CD4-positive, alpha-beta T cell (primary cell): ENCODE results near the gene RC3H2. TPM values are rescaled to one million over a fixed set of nuclear protein-coding genes. Genes with fewer than 3 reads are reported as not detected.
A peak's percentile ranks its signal among the peaks of the same experiment; 100 is the strongest.
"Not testable (repeated sequence)": the region's sequence is repeated elsewhere in the genome, so short reads cannot be mapped to it uniquely, and the experiment has no call there.

Experiments used
- ATAC-seq: fragments of 200-7000 bp; cut with Tn5 transposase; one replicate; pipeline ENCODE4 v1.10.0; 2022; ENCODE audit warnings: mild to moderate bottlenecking; ENCODE audit not compliant: poor library complexity
- CTCF ChIA-PET: fragments of 350-600 bp; sonication (Branson Sonifier 250); formaldehyde crosslinking; loops from one replicate; lab custom pipeline; 2021; ENCODE audit warnings: antibody characterized with exemption, inconsistent platforms; lab: Charles Lee
- POLR2A ChIA-PET: fragments of 350-600 bp; sonication (Branson Sonifier 250); formaldehyde crosslinking; loops from one replicate; lab custom pipeline; 2021; ENCODE audit warnings: antibody characterized with exemption, inconsistent platforms; lab: Charles Lee
- DNase-seq, 14 experiments: peaks; one replicate each; pipeline ENCODE4 v3.0.0-alpha.2; 2013 to 2020; ENCODE audit warnings: mixed read lengths in 2 of 14
- H3K27ac ChIP-seq, 2 donors: one replicate each; pipeline versions ENCODE4 v1.5.1 to v1.7.0; 2013; ENCODE audit warnings: low read length in 2 of 2, low read depth in 1 of 2, mild to moderate bottlenecking in 1 of 2
- H3K27me3 ChIP-seq, 2 experiments: 1 replicate in 1 of 2; 2 replicates in 1 of 2; pipeline versions ENCODE4 v1.6.1 to v1.7.0; 2013; ENCODE audit warnings: low read length in 2 of 2, control low read depth in 1 of 2, mild to moderate bottlenecking in 1 of 2, moderate library complexity in 1 of 2; ENCODE audit not compliant: insufficient read depth in 2 of 2, control insufficient read depth in 1 of 2
- H3K36me3 ChIP-seq: one replicate; pipeline ENCODE4 v1.6.1; 2013; ENCODE audit warnings: low read length, control low read depth; ENCODE audit not compliant: insufficient read depth
- H3K4me1 ChIP-seq: one replicate; pipeline ENCODE4 v1.6.1; 2013; ENCODE audit warnings: low read length, control low read depth; ENCODE audit not compliant: insufficient read depth
- H3K4me3 ChIP-seq: one replicate; pipeline ENCODE4 v1.5.1; 2013; ENCODE audit warnings: mild to moderate bottlenecking, low read length, moderate library complexity
- H3K9me3 ChIP-seq, 2 experiments: 1 replicate in 1 of 2; 2 replicates in 1 of 2; pipeline versions ENCODE4 v1.6.1 to v1.7.0; 2013; ENCODE audit warnings: low read length in 2 of 2, mild to moderate bottlenecking in 2 of 2, control low read depth in 1 of 2, moderate library complexity in 1 of 2; ENCODE audit not compliant: control insufficient read depth in 1 of 2, insufficient read depth in 1 of 2
- H3K27ac Mint-ChIP-seq: one replicate; pipeline ENCODE4 v1.8.0; 2020; ENCODE audit warnings: mixed read lengths
- H3K27me3 Mint-ChIP-seq: one replicate; pipeline ENCODE4 v1.8.0; 2021; ENCODE audit warnings: mixed read lengths
- H3K36me3 Mint-ChIP-seq: one replicate; pipeline ENCODE4 v1.8.0; 2021; ENCODE audit warnings: low read depth, mixed read lengths
- H3K4me1 Mint-ChIP-seq: one replicate; pipeline ENCODE4 v1.8.0; 2021; ENCODE audit warnings: low read depth, mixed read lengths
- H3K4me3 Mint-ChIP-seq: one replicate; pipeline ENCODE4 v1.8.0; 2020; ENCODE audit warnings: mild to moderate bottlenecking, mixed read lengths
- H3K9me3 Mint-ChIP-seq: one replicate; pipeline ENCODE4 v1.8.0; 2020; ENCODE audit warnings: mixed read lengths
- intact Hi-C, 2 experiments: fragments of 100-400 bp; cut with DNase I in 1 of 2; cut with micrococcal nuclease in 1 of 2; formaldehyde crosslinking; loops; one replicate each; pipeline versions ENCODE4 v1.15.1 to v1.9.0; 2023 to 2025; cut with DNase I, micrococcal nuclease
- total RNA-seq, 174 experiments: library from RNA in 2 of 174; stranded (reverse) in 2 of 174; gene quantifications; one replicate each; pipeline ENCODE4 v1.2.3 and lab custom pipeline; 2021 to 2026
- TF ChIP-seq, protein P1 (sequence below): fragments of 200-600 bp; IDR thresholded peaks from one replicate; pipeline ENCODE4 v1.8.0; 2022; ENCODE audit warnings: antibody characterized with exemption, mild to moderate bottlenecking

The RC3H2 gene
- total RNA-seq, 2 experiments from 2014 or later, result 85.2 to 86.8 TPM

DNA sequence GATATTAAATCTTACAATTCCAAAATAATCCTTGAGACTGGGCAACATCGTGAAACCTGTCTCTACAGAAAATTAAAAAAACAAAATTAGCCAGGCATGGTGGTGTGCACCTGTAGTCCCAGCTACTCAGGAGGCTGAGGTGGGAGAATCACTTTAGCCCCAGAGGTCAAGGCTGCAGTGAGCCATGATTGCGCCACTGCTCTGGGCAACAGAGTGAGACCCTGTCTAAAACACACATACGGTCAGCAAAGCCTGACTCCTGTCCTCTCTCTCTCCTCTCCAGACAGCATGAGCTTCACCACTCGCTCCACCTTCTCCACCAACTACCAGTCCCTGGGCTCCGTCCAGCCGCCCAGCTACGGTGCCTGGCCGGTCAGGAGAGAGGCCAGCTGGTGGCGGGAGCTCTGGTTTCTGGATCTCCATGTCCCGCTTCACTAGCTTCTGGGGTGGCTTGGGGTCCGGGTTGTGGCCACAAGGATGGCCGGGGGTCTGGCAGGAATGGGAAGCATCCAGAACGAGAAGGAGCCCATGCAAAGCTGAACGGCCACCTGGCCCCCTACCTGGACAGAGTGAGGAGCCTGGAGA is 67.8 kb downstream of the RC3H2 start:
- TF ChIP-seq, protein P1, sequence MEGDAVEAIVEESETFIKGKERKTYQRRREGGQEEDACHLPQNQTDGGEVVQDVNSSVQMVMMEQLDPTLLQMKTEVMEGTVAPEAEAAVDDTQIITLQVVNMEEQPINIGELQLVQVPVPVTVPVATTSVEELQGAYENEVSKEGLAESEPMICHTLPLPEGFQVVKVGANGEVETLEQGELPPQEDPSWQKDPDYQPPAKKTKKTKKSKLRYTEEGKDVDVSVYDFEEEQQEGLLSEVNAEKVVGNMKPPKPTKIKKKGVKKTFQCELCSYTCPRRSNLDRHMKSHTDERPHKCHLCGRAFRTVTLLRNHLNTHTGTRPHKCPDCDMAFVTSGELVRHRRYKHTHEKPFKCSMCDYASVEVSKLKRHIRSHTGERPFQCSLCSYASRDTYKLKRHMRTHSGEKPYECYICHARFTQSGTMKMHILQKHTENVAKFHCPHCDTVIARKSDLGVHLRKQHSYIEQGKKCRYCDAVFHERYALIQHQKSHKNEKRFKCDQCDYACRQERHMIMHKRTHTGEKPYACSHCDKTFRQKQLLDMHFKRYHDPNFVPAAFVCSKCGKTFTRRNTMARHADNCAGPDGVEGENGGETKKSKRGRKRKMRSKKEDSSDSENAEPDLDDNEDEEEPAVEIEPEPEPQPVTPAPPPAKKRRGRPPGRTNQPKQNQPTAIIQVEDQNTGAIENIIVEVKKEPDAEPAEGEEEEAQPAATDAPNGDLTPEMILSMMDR, result no peak
- peaks cover 14% of the 10 kb centered on the region for H3K4me1 ChIP-seq
- H3K4me1 Mint-ChIP-seq, result peaks cover 17% of the 10 kb centered on the region
- no peak overlapping the region for H3K27ac Mint-ChIP-seq
- no peak for DNase-seq
- no peaks in the 10 kb centered on the region for H3K36me3 Mint-ChIP-seq
- no peak for ATAC-seq
- H3K27ac ChIP-seq, result no peak overlapping the region
- no peaks in the 10 kb centered on the region for H3K27me3 ChIP-seq
- peaks cover 0 to 5% of the 10 kb centered on the region in 2 experiments for H3K9me3 ChIP-seq
- intact Hi-C loops, result no loop called here
- H3K4me3 Mint-ChIP-seq, result no peak overlapping the region
- no peaks in the 10 kb centered on the region for H3K36me3 ChIP-seq
- no peaks in the 10 kb centered on the region for H3K9me3 Mint-ChIP-seq
- ChIA-PET CTCF (no interaction called here), POLR2A (interaction anchor here (1.0 kb wide), 1 partner anchor 9 kb away, joined by 3 read pairs; the partner anchor contains the start of gene PDCL)
- H3K4me3 ChIP-seq, result no peak overlapping the region
- no peaks in the 10 kb centered on the region for H3K27me3 Mint-ChIP-seq

DNA sequence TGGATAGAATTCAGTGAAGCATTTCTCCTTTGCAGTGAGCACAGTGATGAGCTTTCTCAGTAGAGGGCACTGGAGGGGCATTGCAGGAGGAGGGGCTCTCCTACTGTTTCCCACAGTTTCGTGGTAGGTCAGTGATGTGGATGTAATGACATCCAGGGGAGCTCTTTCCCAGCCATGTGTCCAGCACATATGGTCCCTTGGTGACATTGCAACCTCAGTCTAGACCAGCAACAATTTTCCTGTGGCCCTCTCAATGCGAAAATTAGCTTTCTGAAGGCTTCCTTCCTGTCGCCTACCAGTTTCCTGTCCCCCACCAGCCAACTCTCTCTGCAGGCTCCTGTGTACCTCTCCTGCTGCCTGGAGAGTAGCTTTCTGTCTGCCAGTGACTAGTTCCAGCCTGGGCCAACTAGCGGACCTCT is 69.8 kb downstream of the RC3H2 start:
- Histone ChIP-seq H3K4me1 (peaks cover 14% of the 10 kb centered on the region), H3K27ac (no peak overlapping the region), H3K36me3 (no peaks in the 10 kb centered on the region), H3K4me3 (peak overlapping the region; percentile 34), H3K27me3 (no peaks in the 10 kb centered on the region), H3K9me3 (peaks cover 0 to 5% of the 10 kb centered on the region in 2 experiments)
- ChIA-PET CTCF (interaction anchor here (0.6 to 1.8 kb wide), 8 partner anchors 9 to 742 kb away, joined by 3 to 8 read pairs (median 4); no protein-coding TSS in a partner anchor), POLR2A (interaction anchor here (0.8 to 2.2 kb wide), 7 partner anchors 9 to 105 kb away, joined by 3 to 15 read pairs (median 5); partner anchors contain the start of genes RABGAP1 and RC3H2)
- intact Hi-C loops, result no loop called here
- H3K4me3 Mint-ChIP-seq, result peak overlapping the region; percentile 63
- H3K9me3 Mint-ChIP-seq, result no peaks in the 10 kb centered on the region
- TF ChIP-seq, protein P1, result peak; percentile 32
- H3K36me3 Mint-ChIP-seq, result no peaks in the 10 kb centered on the region
- H3K4me1 Mint-ChIP-seq, result peaks cover 12% of the 10 kb centered on the region
- ATAC-seq, result peak; percentile 88
- peak in 8 of 14 experiments; percentile 10 to 52 (median 22) for DNase-seq
- H3K27ac Mint-ChIP-seq, result peak overlapping the region; percentile 79
- H3K27me3 Mint-ChIP-seq, result no peaks in the 10 kb centered on the region

DNA sequence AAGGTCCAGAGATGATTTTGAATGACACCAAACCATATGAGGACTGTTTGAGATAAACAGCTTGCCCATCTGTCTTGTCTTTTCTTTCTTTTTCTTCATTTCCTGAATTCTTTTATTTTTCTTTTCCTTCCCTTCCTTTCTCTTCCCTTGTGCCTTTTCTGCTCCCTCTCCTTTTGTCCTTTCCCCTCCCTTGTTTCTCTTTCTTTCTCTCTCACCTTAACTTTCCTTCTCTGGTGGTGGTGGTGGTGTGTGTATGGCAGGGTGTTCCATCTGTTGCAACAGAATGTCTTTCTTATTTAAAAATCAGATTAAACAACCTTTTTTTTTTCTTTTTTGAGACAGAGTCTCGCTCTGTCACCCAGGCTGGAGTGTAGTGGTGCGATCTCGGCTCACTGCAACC is 73.0 kb downstream of the RC3H2 start:
- ChIA-PET CTCF (no interaction called here), POLR2A (no interaction called here)
- no peak overlapping the region for H3K4me3 Mint-ChIP-seq
- H3K9me3 Mint-ChIP-seq, result no peaks in the 10 kb centered on the region
- no peak for DNase-seq
- H3K9me3 ChIP-seq, result no peaks in the 10 kb centered on the region
- H3K27ac ChIP-seq, result no peak overlapping the region
- peaks cover 25% of the 10 kb centered on the region for H3K4me1 ChIP-seq
- TF ChIP-seq, protein P1, result no peak
- no peak for ATAC-seq
- H3K36me3 Mint-ChIP-seq, result peaks cover 14% of the 10 kb centered on the region
- peak overlapping the region; percentile 18 for H3K27ac Mint-ChIP-seq
- H3K27me3 Mint-ChIP-seq, result no peaks in the 10 kb centered on the region
- intact Hi-C loops, result no loop called here
- no peaks in the 10 kb centered on the region for H3K36me3 ChIP-seq
- H3K27me3 ChIP-seq, result no peaks in the 10 kb centered on the region
- H3K4me3 ChIP-seq, result no peak overlapping the region
- peaks cover 29% of the 10 kb centered on the region for H3K4me1 Mint-ChIP-seq

DNA sequence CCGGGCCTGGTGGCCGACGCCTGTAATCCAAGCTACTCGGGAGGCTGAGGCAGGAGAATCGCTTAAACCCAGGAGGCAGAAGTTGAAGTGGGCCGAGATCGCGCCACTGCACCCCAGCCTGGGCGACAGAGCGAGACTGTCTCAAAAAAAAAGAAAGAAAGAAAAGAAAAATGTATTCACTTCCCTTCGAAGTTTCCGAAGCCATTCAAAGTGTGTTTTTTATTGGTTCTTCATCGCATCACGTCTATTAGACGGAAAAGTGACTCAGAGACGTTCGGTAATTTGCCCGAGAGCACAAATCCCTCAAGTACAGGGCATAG is 76.2 kb downstream of the RC3H2 start:
- POLR2A ChIA-PET, result interaction anchor here (0.9 to 2.8 kb wide), 17 partner anchors 9 to 112 kb away, joined by 3 to 28 read pairs (median 3); partner anchors contain the start of genes RABGAP1, RC3H2, ZBTB26 and ZBTB6
- H3K27me3 Mint-ChIP-seq, result not testable (repeated sequence)

More for the DNA sequence above, 76.2 kb downstream of the RC3H2 start:
- intact Hi-C loops, result loop anchor here (1.0 to 10.0 kb wide), 8 partner anchors 17 to 732 kb away; partner anchors contain the start of genes RC3H2 (in 2 of the 2), MRRF (in 1 of the 2), RABGAP1 (in 1 of the 2) and RBM18 (in 1 of the 2)
- DNase-seq, H3K27ac ChIP-seq, H3K9me3 ChIP-seq, H3K36me3 ChIP-seq, ATAC-seq, H3K27me3 ChIP-seq, H3K9me3 Mint-ChIP-seq: not testable (repeated sequence)
- peak overlapping the region; percentile 99 for H3K4me3 ChIP-seq
- Mint-ChIP-seq H3K27ac (peak overlapping the region; percentile 95), H3K4me3 (peak overlapping the region; percentile 100), H3K4me1 (peaks cover 44% of the 10 kb centered on the region), H3K36me3 (peaks cover 39% of the 10 kb centered on the region)
- H3K4me1 ChIP-seq, result peaks cover 30% of the 10 kb centered on the region
- CTCF ChIA-PET, result interaction anchor here (1.1 kb wide), 1 partner anchor 396 kb away, joined by 3 read pairs; no protein-coding TSS in a partner anchor
